H1 (cell line): ENCODE results near the gene SLC25A11. TPM values are rescaled to one million over a fixed set of nuclear protein-coding genes. Genes with fewer than 3 reads are reported as not detected.

Experiments
- GABPA ChIP-seq: IDR thresholded peaks from 2 replicates; pipeline ENCODE4 v1.6.1; 2011; ENCODE audit warnings: mild to moderate bottlenecking, low read length, moderate library complexity, borderline replicate concordance; ENCODE audit not compliant: insufficient read depth
- JUN ChIP-seq: IDR thresholded peaks from 2 replicates; pipeline ENCODE4 v1.6.1; 2011; ENCODE audit warnings: low read depth, mild to moderate bottlenecking, improper control_type of control experiment, low read length
- POLR2AphosphoS5 ChIP-seq: IDR thresholded peaks from 2 replicates; pipeline ENCODE4 v1.6.1; 2011; ENCODE audit warnings: low read depth, low read length
- POU5F1 ChIP-seq: IDR thresholded peaks from 2 replicates; pipeline ENCODE4 v1.6.1; 2011; ENCODE audit warnings: low read depth, mild to moderate bottlenecking, low read length, moderate library complexity
- RFX5 ChIP-seq: IDR thresholded peaks from 2 replicates; pipeline ENCODE4 v1.6.1; 2011; ENCODE audit warnings: low read depth, low read length, improper control_type of control experiment, borderline replicate concordance
- SIRT6 ChIP-seq: IDR thresholded peaks from one replicate; pipeline ENCODE4 v1.7.1; 2012; ENCODE audit warnings: low read length, inconsistent platforms
- SP4 ChIP-seq: IDR thresholded peaks from 2 replicates; pipeline ENCODE4 v1.6.1; 2012; ENCODE audit warnings: low read length, inconsistent platforms
- polyA plus RNA-seq, 7 experiments: library from polyadenylated mRNA; depleted of rRNA in 3 of 7; stranded (reverse) in 5 of 7; unstranded in 2 of 7; fragments of >200 nt in 5 of 7; fragments of 200-250 nt in 2 of 7; gene quantifications; 1 replicate in 5 of 7; 2 replicates in 1 of 7; 4 replicates in 1 of 7; pipeline versions ENCODE4 v1.2.1 to v1.2.3, GENCODE V29; 2011 to 2013; ENCODE audit warnings: missing spikeins in 2 of 7, mixed read lengths in 2 of 7
- total RNA-seq: library from RNA; stranded (reverse); fragmentation: NEBNext Ultra II Directional; extraction: Animal tissue kit (Norgen Biotek cat#: 25700); gene quantifications from 2 replicates; pipeline ENCODE4 v1.2.1, GENCODE V29; 2021

SLC25A11 gene
- total and polyA plus RNA-seq, 2 of the 8 experiments (the other 6 are each of a cell fraction or from before 2014, with no cell fraction given) = 55.9 to 97.0 TPM

GRCh38 chr17:4974115-4974670, 34.3 kb upstream of the SLC25A11 start (continued):
- TF ChIP-seq POU5F1 = no peak
- TF ChIP-seq GABPA = no peak
- TF ChIP-seq SP4 = no peak
- TF ChIP-seq SIRT6 = no peak
- TF ChIP-seq JUN = no peak
- TF ChIP-seq POLR2AphosphoS5 = no peak
- TF ChIP-seq RFX5 = no peak
- TF ChIP-seq, all 59 proteins: peak for 0
